ENCODE results near the gene GPC3.

Gene GPC3

DNA sequence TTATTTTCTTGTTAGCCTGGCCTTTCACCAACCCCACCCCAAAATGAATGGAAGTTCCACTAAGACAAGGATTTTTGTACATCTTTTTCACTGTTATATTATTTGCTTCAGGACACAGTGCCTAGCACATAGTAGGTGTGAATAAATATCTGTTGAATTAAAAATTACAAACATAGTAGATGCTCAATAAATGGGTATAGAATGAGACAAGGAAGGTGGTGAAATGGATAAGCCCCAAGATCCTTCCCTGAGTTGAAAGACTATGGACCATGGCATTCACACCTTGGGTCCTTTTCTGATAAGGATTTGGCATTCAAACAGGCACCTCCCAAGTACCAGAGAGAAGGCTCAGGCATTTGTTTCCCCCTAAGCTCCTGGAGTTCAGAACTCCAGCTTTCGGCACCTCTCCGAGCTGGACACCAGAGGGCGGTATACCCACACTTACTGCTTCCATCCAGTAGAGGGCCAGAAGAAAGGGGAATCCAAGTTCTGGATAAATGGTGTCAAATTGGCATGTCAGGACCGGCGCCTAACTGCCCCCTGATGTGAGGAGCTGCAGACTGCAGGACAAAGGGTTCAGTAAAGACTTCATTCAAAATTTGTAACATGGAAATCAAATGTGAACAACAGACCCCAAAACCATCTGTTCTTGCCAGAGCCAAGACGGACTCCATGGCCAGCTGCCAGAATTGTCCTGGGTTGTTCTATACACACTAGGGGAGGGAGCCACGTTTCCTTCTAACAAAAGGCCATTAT is 193.0 kb downstream of the GPC3 start (continued):
- TF ChIP-seq, protein P1, sequence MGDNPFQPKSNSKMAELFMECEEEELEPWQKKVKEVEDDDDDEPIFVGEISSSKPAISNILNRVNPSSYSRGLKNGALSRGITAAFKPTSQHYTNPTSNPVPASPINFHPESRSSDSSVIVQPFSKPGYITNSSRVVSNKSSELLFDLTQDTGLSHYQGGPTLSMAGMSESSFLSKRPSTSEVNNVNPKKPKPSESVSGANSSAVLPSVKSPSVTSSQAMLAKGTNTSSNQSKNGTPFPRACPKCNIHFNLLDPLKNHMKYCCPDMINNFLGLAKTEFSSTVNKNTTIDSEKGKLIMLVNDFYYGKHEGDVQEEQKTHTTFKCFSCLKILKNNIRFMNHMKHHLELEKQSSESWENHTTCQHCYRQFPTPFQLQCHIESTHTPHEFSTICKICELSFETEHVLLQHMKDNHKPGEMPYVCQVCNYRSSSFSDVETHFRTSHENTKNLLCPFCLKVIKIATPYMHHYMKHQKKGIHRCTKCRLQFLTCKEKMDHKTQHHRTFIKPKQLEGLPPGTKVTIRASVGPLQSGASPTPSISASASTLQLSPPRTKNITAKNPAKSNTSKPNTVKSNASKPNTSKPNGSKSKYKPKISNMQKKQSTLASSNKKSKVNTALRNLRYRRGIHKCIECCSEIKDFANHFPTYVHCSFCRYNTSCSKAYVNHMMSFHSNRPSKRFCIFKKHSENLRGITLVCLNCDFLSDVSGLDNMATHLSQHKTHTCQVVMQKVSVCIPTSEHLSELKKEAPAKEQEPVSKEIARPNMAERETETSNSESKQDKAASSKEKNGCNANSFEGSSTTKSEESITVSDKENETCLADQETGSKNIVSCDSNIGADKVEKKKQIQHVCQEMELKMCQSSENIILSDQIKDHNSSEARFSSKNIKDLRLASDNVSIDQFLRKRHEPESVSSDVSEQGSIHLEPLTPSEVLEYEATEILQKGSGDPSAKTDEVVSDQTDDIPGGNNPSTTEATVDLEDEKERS (tag by site-specific recombination; IDR thresholded peaks at IDR 0.05) = no peak
- TF ChIP-seq, protein P2, sequence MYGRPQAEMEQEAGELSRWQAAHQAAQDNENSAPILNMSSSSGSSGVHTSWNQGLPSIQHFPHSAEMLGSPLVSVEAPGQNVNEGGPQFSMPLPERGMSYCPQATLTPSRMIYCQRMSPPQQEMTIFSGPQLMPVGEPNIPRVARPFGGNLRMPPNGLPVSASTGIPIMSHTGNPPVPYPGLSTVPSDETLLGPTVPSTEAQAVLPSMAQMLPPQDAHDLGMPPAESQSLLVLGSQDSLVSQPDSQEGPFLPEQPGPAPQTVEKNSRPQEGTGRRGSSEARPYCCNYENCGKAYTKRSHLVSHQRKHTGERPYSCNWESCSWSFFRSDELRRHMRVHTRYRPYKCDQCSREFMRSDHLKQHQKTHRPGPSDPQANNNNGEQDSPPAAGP (tag by site-specific recombination; IDR thresholded peaks at IDR 0.05) = no peak
- no peak for TF ChIP-seq ZNF423 (tag by site-specific recombination; IDR thresholded peaks at IDR 0.05)
- no peak for TF ChIP-seq ZNF555 (tag by site-specific recombination; conservative IDR thresholded peaks at IDR 0.05)
- TF ChIP-seq ZNF211 (tag by site-specific recombination; IDR thresholded peaks at IDR 0.05; ENCODE audit: low read depth) = no peak
- TF ChIP-seq, protein P3, sequence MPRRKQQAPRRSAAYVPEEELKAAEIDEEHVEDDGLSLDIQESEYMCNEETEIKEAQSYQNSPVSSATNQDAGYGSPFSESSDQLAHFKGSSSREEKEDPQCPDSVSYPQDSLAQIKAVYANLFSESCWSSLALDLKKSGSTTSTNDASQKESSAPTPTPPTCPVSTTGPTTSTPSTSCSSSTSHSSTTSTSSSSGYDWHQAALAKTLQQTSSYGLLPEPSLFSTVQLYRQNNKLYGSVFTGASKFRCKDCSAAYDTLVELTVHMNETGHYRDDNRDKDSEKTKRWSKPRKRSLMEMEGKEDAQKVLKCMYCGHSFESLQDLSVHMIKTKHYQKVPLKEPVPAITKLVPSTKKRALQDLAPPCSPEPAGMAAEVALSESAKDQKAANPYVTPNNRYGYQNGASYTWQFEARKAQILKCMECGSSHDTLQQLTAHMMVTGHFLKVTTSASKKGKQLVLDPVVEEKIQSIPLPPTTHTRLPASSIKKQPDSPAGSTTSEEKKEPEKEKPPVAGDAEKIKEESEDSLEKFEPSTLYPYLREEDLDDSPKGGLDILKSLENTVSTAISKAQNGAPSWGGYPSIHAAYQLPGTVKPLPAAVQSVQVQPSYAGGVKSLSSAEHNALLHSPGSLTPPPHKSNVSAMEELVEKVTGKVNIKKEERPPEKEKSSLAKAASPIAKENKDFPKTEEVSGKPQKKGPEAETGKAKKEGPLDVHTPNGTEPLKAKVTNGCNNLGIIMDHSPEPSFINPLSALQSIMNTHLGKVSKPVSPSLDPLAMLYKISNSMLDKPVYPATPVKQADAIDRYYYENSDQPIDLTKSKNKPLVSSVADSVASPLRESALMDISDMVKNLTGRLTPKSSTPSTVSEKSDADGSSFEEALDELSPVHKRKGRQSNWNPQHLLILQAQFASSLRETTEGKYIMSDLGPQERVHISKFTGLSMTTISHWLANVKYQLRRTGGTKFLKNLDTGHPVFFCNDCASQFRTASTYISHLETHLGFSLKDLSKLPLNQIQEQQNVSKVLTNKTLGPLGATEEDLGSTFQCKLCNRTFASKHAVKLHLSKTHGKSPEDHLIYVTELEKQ (tag by site-specific recombination; IDR thresholded peaks at IDR 0.05; ENCODE audit: borderline replicate concordance) = no peak
- TF ChIP-seq ZNF791 (tag by site-specific recombination; IDR thresholded peaks at IDR 0.05) = no peak
- 0 out of 2 replicates have a peak, but pooled peaks have one; percentile 22 for TF ChIP-seq ZNF10 (tag by site-specific recombination; IDR thresholded peaks at IDR 0.05)
- TF ChIP-seq ZNF16 (tag by site-specific recombination; IDR thresholded peaks at IDR 0.05; ENCODE audit: low read depth) = no peak
- TF ChIP-seq ZNF132 (tag by site-specific recombination; IDR thresholded peaks at IDR 0.05; ENCODE audit: borderline replicate concordance) = no peak
- no peak for TF ChIP-seq SP2 (tag by site-specific recombination; IDR thresholded peaks at IDR 0.05)
- no peak for TF ChIP-seq YY2 (tag by site-specific recombination; IDR thresholded peaks at IDR 0.05)
- no peak for TF ChIP-seq ZNF558 (tag by site-specific recombination; IDR thresholded peaks at IDR 0.05)
- TF ChIP-seq, protein P4, sequence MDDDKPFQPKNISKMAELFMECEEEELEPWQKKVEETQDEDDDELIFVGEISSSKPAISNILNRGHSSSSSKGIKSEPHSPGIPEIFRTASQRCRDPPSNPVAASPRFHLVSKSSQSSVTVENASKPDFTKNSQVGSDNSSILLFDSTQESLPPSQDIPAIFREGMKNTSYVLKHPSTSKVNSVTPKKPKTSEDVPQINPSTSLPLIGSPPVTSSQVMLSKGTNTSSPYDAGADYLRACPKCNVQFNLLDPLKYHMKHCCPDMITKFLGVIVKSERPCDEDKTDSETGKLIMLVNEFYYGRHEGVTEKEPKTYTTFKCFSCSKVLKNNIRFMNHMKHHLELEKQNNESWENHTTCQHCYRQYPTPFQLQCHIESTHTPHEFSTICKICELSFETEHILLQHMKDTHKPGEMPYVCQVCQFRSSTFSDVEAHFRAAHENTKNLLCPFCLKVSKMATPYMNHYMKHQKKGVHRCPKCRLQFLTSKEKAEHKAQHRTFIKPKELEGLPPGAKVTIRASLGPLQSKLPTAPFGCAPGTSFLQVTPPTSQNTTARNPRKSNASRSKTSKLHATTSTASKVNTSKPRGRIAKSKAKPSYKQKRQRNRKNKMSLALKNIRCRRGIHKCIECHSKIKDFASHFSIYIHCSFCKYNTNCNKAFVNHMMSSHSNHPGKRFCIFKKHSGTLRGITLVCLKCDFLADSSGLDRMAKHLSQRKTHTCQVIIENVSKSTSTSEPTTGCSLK (tag by site-specific recombination; IDR thresholded peaks at IDR 0.05) = no peak
- TF ChIP-seq ZNF561 (tag by site-specific recombination; IDR thresholded peaks at IDR 0.05; ENCODE audit: borderline replicate concordance) = 0 out of 2 replicates have a peak, but pooled peaks have one; percentile 52
- TF ChIP-seq, protein P5, sequence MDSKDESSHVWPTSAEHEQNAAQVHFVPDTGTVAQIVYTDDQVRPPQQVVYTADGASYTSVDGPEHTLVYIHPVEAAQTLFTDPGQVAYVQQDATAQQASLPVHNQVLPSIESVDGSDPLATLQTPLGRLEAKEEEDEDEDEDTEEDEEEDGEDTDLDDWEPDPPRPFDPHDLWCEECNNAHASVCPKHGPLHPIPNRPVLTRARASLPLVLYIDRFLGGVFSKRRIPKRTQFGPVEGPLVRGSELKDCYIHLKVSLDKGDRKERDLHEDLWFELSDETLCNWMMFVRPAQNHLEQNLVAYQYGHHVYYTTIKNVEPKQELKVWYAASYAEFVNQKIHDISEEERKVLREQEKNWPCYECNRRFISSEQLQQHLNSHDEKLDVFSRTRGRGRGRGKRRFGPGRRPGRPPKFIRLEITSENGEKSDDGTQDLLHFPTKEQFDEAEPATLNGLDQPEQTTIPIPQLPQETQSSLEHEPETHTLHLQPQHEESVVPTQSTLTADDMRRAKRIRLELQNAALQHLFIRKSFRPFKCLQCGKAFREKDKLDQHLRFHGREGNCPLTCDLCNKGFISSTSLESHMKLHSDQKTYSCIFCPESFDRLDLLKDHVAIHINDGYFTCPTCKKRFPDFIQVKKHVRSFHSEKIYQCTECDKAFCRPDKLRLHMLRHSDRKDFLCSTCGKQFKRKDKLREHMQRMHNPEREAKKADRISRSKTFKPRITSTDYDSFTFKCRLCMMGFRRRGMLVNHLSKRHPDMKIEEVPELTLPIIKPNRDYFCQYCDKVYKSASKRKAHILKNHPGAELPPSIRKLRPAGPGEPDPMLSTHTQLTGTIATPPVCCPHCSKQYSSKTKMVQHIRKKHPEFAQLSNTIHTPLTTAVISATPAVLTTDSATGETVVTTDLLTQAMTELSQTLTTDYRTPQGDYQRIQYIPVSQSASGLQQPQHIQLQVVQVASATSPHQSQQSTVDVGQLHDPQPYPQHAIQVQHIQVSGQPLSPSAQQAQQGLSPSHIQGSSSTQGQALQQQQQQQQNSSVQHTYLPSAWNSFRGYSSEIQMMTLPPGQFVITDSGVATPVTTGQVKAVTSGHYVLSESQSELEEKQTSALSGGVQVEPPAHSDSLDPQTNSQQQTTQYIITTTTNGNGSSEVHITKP (tag by site-specific recombination; IDR thresholded peaks at IDR 0.05) = peak; percentile 75
- no peak for TF ChIP-seq ZNF140 (tag by site-specific recombination; IDR thresholded peaks at IDR 0.05)
- TF ChIP-seq ZNF658 (tag by site-specific recombination; IDR thresholded peaks at IDR 0.05) = no peak
- TF ChIP-seq, protein P6, sequence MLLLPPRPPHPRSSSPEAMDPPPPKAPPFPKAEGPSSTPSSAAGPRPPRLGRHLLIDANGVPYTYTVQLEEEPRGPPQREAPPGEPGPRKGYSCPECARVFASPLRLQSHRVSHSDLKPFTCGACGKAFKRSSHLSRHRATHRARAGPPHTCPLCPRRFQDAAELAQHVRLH (tag by site-specific recombination; IDR thresholded peaks at IDR 0.05) = no peak
- TF ChIP-seq, protein P7, sequence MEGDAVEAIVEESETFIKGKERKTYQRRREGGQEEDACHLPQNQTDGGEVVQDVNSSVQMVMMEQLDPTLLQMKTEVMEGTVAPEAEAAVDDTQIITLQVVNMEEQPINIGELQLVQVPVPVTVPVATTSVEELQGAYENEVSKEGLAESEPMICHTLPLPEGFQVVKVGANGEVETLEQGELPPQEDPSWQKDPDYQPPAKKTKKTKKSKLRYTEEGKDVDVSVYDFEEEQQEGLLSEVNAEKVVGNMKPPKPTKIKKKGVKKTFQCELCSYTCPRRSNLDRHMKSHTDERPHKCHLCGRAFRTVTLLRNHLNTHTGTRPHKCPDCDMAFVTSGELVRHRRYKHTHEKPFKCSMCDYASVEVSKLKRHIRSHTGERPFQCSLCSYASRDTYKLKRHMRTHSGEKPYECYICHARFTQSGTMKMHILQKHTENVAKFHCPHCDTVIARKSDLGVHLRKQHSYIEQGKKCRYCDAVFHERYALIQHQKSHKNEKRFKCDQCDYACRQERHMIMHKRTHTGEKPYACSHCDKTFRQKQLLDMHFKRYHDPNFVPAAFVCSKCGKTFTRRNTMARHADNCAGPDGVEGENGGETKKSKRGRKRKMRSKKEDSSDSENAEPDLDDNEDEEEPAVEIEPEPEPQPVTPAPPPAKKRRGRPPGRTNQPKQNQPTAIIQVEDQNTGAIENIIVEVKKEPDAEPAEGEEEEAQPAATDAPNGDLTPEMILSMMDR (tag by site-specific recombination; IDR thresholded peaks at IDR 0.05) = peak; percentile 99
- TF ChIP-seq YY1 (tag by site-specific recombination; IDR thresholded peaks at IDR 0.05) = 0 out of 2 replicates have a peak, but pooled peaks have one; percentile 21
- peak; percentile 96 for TF ChIP-seq ZNF654 (tag by site-specific recombination; IDR thresholded peaks at IDR 0.05; ENCODE audit: low read depth)
- no peak for TF ChIP-seq KLF16 (tag by site-specific recombination; IDR thresholded peaks at IDR 0.05)

All from HEK293 (cell line).